Stimulated activated CD4-positive, alpha-beta T cell treated with anti-CD3 and anti-CD28 coated beads, Interleukin-1b, Interleukin-23, amount 100 ng/mL, for 1 hour (primary cell): ENCODE measurements around the gene DNAH17.

Source experiments
- DNase-seq, 2 donors: peaks; one replicate each; pipeline ENCODE4 v3.0.0-alpha.2; 2020; ENCODE audit warnings: low read depth in 2 of 2

DNAH17 gene

GRCh38 chr17:78607038-78607437, 29.8 kb upstream of the DNAH17 start:
- no peak for DNase-seq

DNA sequence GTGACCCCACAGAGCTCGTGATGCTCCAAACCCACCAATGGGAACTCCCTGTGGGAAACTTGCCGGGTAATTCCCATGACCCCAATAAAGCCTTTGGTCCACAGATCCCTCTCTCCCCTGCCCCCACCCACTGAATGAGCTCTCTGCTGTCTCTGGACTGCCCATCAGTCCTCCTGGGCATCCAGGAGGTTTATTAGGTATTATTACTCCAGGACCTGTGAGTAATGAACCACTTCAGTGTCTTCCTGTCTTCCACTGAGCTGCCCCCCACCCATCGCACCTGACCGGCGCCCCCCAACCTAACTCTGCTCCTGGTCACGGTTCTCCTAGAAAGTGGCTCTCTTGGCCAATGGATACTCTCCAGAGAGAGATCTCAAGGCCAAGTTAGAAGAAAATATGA, 28.7 kb upstream of the DNAH17 start:
- DNase-seq = no peak

DNA sequence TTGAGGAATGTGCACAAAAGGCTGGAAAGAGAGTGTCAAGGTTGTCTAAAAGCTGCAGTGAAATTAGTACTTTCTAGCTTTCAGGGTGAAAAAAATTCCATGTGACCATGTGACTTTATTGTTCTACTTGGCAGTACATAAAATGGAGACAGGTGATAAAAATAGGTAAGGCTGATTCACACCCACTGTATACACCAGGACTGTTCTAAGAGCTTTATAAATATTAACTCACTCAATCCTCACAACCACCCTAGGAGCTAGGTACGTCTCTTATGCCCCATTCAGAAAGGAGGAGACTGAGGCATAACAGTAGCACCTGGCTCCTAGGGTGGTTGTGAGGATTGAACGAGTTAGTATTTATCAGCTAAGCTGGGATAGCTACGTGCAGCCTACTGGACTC, 28.2 kb upstream of the DNAH17 start:
- DNase-seq = no peak

GRCh38 chr17:78602246-78602645, 25.1 kb upstream of the DNAH17 start:
- DNase-seq = no peak

DNA sequence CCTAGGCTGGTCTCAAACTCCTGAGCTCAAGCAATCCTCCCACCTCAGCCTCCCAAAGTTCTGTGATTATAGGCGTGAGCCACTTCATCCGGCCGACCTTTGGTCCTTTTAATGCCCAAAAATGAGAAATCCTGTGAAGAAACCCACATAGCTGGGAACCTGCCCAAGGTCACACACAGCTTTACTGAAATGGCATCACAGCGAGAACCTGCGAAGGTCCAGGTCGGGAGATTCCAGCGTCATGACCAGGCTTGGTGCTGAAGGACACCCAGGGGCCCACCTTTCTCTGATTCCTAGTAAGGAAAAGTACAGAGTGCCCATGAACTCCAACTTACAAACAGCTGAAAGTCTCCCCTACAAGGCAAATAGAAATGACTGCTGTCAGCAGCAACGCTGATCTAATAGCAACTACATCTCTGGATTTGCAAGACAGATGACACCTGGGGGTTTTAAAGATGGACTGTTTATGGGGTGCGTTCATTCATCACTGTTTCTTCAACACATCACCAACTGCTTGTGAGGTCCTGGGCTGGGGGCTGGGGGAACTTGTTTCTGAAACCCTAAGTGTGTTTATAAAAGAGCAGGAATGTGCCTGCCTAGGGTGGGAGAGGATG, 24.5 kb upstream of the DNAH17 start:
- no peak for DNase-seq

DNA sequence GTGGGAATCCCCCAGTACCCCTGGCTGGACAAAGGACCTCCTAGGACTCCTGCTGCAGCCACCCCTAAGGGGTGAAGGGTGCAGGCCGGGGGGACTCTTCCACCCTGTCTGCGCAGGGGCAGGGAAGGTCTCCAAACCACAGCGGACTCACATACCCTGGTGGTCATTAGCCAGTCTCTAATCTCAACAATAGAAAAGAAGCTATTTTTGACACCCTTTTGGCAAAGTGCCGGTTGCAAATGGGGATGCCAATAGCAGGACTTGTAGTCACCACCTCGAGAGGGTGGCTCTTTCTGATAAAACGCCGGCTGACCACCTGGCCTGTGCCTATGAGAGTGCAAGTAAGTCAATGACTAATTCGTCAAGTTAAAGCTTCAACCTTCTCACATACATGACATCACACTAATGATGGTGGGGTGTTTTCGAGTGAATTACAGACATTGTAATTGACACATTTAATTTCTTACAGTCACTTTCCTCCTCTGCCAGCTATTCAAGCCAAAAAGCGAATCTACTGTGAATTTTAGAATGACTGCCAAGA, 23.1 kb upstream of the DNAH17 start:
- no peak for DNase-seq

GRCh38 chr17:78599419-78599818, 22.2 kb upstream of the DNAH17 start:
- no peak for DNase-seq

- no peak for DNase-seq
Observed at GRCh38 chr17:78598013-78598471, 20.8 kb upstream of the DNAH17 start.

DNA sequence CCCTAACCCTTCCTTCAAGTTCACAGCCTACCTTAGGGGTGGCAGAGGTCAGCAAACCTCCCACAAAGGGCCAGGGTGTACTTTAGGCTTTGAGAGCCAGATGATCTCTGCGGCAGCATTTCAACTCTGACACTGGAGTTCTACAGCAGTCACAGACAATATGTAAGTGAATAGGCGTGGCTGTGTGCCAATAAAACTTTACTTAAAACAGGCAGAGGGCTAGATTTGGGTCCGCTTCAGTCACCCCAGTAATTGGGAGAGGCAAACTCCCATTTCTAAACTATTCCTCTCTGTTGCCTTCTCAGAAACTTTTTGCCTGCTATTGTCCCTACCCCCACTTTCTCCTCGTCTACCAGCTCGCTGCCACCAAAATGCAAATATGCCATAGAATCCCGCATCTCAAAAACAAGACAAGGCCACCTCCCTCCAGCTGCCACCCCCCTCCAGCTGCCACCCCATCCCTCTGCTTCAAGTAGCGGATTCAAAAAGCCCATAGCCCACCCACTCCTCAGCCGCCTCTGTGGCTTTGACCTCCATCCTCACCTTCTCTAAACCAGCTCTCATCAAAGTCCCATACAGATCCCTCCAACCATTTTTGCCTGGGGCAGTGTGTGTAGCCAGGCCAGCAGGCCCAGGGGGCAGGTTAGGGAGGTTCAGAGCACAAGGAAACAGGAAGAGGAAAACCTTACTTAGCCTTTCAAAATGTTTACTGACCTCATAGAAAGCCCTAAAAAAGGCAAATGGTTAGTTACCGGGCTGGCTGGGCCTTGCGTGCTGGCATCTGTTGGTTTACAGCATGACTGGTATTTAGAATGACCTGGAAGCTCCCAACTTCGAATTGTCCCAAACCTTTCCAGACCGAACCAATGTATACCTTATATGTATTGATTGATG, 19.9 kb upstream of the DNAH17 start:
- no peak for DNase-seq

DNA sequence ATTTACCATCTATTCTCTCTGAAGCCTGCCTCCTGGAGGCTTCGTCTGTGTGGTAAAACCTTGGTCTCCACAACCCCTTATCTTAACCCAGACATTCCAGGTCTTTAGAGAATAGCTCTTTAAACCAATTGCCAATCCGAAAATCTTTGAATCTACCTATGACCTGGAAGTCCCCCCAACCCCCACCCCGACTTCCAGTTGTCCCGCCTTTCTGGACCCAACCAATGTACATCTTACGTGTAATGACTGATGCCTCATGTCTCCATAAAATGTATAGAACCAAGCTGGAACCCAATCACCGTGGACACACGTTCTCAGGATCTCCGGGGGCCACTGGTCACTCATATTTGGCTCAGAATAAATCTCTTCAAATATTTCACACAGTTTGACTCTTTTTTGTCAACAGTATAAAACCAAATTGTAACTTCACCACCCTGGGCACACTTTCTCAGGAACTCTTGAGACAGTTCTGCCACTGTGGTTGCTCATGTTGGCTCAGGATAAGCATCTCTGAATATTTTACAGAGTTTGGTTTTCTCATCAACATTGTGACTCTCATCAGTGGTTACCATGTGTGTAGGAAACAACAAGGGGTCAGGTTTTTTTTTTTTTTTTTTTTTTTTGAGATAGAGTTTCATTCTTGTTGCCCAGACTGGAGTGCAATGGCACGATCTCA, 18.1 kb upstream of the DNAH17 start:
- no peak for DNase-seq

DNA sequence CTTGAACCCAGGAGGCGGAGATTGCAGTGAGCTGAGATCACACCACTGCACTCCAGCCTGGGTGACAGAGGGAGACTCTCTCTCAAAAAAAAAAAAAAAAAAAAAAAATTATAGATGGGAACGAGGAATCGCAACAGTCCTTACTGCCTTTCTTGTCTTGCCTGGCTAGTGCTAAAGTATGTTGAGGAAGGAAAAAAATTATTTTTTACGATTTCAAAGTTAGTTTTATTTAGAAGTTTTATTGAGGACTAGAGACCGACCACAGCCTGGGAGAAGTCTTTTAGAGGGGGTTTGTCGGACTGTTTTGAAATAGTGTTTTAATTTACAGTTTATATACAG, 15.8 kb upstream of the DNAH17 start:
- DNase-seq = no peak

- DNase-seq = no peak
Observed at GRCh38 chr17:78591263-78591671, 14.1 kb upstream of the DNAH17 start.

DNA sequence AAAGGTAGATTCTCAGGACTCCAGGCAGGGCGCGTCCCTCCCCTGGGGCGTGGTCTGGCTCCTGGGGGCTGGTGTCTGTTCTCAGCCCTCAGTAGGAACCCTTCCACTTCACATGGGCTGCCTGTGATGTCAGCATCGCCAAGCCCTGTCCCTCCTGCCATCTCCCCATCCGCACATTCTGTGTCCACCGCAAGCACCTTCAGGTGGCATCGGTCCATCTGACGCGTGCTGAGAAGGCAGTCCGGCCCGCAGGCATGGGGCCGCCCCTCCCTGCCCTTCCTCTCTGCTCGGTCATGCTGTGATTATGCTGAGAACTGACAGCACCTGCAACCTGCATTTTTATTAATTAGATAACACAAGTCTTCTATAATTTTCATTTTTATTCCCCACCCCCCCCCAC, 12.7 kb upstream of the DNAH17 start:
- DNase-seq = no peak

- DNase-seq = no peak
Observed at GRCh38 chr17:78589031-78589675, 12.0 kb upstream of the DNAH17 start.

GRCh38 chr17:78588258-78589030, 11.2 kb upstream of the DNAH17 start:
- no peak for DNase-seq

DNA sequence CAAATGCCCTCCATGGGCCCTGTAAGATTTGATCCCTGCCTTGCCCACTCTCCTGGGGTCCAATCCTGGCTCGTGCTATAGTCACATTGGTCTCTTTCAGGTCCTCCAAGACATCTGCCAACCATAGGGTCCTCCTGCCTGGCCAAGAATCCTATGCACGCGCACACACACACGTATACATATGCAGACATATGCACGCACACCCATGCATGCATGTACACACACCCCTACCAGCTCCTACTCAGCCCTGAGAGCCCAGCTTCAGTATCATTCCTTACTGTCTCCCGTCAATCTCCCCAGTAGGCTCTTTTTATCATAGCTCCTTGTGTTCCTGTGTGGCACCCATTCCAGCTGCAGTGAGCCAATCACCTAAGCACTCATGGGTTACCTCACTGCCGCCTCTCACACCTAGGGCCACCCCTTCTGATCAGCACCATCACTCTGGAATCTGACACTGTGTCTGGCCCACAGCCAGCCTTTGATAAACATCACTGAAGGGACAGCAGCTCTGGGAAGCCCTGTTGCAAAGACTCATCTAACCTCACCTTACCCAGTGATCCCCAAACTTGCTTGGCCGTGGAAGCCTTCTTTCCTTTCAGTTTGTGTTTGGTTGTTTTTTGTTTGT, 7.9 kb upstream of the DNAH17 start:
- no peak for DNase-seq

DNA sequence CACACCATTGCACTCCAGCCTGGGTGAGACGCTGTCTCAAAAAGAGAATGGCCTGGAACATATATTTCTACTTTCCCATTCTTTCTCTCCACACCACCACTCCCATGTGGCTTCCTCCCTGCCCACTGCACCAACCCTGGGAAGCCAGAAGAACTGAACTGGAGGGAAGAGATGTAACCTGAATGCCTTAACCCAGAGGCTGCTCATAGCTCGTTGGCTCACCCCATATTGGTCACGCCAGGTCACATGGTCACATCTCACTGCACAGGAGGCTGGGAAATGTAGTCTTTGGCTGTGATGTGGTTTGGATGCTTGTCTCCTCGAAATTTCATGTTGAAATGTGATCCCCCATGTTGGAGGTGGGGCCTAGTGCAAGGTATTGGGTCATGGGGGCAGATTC, 5.9 kb upstream of the DNAH17 start:
- no peak for DNase-seq

GRCh38 chr17:78581304-78581703, 4.1 kb upstream of the DNAH17 start:
- DNase-seq = no peak

DNA sequence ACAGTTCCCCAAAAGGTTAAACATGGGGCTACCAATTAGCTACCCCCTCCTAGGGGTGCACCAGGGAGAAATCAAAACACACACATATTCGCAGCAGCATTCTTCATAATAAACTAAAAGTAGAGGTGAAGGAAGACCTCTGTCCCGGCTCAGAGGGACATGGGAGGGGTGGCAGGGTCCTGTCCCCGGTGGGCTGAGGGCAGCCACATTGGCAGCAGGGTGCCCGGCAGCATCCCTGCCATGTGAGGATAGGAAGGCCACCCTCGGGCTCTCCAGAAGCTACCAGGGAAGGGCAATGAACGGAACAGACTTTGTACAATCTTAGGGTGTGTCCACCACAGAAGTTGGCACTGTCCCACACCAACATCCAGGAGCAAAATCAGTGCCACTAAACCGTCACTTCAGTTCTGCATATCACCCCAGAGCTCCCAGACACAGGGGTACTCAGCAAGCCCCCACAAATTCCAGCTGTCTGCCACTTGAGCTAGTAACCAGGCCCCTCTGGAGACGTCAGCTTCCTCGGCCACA, 3.1 kb upstream of the DNAH17 start:
- no peak for DNase-seq

GRCh38 chr17:78576389-78577112, 645 bp downstream of the DNAH17 start:
- no peak for DNase-seq
